ENCODE measurements around the gene CATSPERE.

The CATSPERE gene

GRCh38 chr1:244603498-244603897, 142.4 kb downstream of the CATSPERE start:
- H3K27ac ChIP-seq: no peak overlapping the region
- ChIA-PET POLR2A (ENCODE audit: low non-redundant PET) (no interaction called here), CTCF (interaction anchor here (0.5 to 3.2 kb wide), 14 partner anchors 9 to 800 kb away, joined by 3 to 22 read pairs (median 4); no protein-coding TSS in a partner anchor)
- DNase-seq (ENCODE audit: low spot score): peak; percentile 30
- TF ChIP-seq, protein P1, sequence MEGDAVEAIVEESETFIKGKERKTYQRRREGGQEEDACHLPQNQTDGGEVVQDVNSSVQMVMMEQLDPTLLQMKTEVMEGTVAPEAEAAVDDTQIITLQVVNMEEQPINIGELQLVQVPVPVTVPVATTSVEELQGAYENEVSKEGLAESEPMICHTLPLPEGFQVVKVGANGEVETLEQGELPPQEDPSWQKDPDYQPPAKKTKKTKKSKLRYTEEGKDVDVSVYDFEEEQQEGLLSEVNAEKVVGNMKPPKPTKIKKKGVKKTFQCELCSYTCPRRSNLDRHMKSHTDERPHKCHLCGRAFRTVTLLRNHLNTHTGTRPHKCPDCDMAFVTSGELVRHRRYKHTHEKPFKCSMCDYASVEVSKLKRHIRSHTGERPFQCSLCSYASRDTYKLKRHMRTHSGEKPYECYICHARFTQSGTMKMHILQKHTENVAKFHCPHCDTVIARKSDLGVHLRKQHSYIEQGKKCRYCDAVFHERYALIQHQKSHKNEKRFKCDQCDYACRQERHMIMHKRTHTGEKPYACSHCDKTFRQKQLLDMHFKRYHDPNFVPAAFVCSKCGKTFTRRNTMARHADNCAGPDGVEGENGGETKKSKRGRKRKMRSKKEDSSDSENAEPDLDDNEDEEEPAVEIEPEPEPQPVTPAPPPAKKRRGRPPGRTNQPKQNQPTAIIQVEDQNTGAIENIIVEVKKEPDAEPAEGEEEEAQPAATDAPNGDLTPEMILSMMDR (conservative IDR thresholded peaks at IDR 0.05; ENCODE audit: low read depth): peak; percentile 82

GRCh38 chr1:244605835-244606370, 144.8 kb downstream of the CATSPERE start:
- CTCF ChIA-PET: interaction anchor here (3.2 kb wide), 1 partner anchor 191 kb away, joined by 22 read pairs; no protein-coding TSS in a partner anchor
- no peak for DNase-seq (ENCODE audit: low spot score)
- POLR2A ChIA-PET (ENCODE audit: low non-redundant PET): no interaction called here
- TF ChIP-seq, protein P1 (conservative IDR thresholded peaks at IDR 0.05; ENCODE audit: low read depth): no peak
- H3K27ac ChIP-seq: no peak overlapping the region

DNA sequence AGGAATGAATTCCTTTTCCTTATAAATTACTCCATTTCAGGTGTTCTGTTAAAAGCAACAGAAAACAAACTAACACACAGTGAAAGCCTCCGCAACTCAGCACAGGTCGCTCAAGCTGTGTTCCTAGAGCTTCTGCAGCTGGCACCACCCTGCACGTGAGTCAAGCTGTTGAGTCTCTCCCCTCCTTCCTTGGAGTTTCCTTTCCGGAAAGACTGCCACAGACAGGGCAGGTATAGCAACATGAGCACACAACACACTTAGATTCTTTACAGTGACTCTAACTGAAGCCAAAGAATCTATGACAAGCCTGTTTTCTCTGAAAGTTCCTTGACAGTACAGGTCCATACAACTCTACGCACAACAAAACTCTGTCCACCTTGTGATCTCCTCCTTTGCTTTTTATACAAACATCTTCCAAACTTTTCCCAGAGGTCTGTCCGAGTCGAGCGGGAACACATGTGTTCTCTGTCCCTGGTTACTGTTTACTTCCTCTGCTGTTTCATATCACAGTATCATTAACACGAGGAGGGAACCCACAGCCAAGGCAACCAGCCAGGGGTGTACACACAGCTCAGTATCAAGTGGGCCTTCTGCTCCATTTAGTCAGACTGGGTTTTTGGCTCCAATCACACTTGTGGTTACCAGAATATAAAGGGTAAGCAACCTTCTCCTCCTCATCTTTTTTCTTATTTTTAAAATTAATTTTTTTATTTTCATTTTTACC, 153.2 kb downstream of the CATSPERE start:
- TF ChIP-seq, protein P1 (conservative IDR thresholded peaks at IDR 0.05; ENCODE audit: low read depth): no peak
- no peak overlapping the region for H3K27ac ChIP-seq
- ChIA-PET CTCF (no interaction called here), POLR2A (ENCODE audit: low non-redundant PET) (no interaction called here)
- DNase-seq (ENCODE audit: low spot score): no peak

GRCh38 chr1:244614879-244615278, 153.8 kb downstream of the CATSPERE start:
- no peak for DNase-seq (ENCODE audit: low spot score)
- POLR2A ChIA-PET (ENCODE audit: low non-redundant PET): no interaction called here
- H3K27ac ChIP-seq: no peak overlapping the region
- CTCF ChIA-PET: no interaction called here
- TF ChIP-seq, protein P1 (conservative IDR thresholded peaks at IDR 0.05; ENCODE audit: low read depth): no peak

DNA sequence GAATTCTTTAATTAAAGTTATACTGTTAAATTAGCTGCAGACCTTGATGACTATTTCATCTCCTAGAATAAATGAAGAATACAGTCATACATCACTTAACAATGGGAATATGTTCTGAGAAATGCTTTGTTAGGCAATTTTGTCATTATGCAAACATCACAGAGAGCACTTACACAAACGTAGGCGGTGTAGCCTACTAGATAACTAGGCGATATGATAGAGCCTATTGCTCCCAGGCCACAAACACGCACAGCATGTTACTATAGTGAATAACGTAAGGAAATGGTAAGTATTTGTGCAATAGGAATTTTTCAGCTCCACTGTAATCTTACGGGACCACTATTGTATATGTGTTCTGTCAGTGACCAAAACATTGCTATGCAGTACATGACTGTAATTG, 154.2 kb downstream of the CATSPERE start:
- DNase-seq (ENCODE audit: low spot score): no peak

GRCh38 chr1:244626709-244627108, 165.6 kb downstream of the CATSPERE start:
- CTCF ChIA-PET: interaction anchor here (0.5 kb wide), 1 partner anchor 174 kb away, joined by 3 read pairs; no protein-coding TSS in a partner anchor
- POLR2A ChIA-PET (ENCODE audit: low non-redundant PET): no interaction called here
- TF ChIP-seq, protein P1 (conservative IDR thresholded peaks at IDR 0.05; ENCODE audit: low read depth): no peak
- no peak overlapping the region for H3K27ac ChIP-seq
- DNase-seq (ENCODE audit: low spot score): no peak

More for the DNA sequence above, 154.2 kb downstream of the CATSPERE start:
- POLR2A ChIA-PET (ENCODE audit: low non-redundant PET): no interaction called here
- CTCF ChIA-PET: no interaction called here
- TF ChIP-seq, protein P1 (conservative IDR thresholded peaks at IDR 0.05; ENCODE audit: low read depth): no peak
- H3K27ac ChIP-seq: no peak overlapping the region

All from RWPE1 (cell line).